ENCODE data around the gene PTPRG. TPM values are rescaled to one million over a fixed set of nuclear protein-coding genes. Genes with fewer than 3 reads are reported as not detected.

Gene PTPRG
- total and polyA plus RNA-seq, 2 experiments from 2014 or later = 11.5 to 39.6 TPM

DNA sequence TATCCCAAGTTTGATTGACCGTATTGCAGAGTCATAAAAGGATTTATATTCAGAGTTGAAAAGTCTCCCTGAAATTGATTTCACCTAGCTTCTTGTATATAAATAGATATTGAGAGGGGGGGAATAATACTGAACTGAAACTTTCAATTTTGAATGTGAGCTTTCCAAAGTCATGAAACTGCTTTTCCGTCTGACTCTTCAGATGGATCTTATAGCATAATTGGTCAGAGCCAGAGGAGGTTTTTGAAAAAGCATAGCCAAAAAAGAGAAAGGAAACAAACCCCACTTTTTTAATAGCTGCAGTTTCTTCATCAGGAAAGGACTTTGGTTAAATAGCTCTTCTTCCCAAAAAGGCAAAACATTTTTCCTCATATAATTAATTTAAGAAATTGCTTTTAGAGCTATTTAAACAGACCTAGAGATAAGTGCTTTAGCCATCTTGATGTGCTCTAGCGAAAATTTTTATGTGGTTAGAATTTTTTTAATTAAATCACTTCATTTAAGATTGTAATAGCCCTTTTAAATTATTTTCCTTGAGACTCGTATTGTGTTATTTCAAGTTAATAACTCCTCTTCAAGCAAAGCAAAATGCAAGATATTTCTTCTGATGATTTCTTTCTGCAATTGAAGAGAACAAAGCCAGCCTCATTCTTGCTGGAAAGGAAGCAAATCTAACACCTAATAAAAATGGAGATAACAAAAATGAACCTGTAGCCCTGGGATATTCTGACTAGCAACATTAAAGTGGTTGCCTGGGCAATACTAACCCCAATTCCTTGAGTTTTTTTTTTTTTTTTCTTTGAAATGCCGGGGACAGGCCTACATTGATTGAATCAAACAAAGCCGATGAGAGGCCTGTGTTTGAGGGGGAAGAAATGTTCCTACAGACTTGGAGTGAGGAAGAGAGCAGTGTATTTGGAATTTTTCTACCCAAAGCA is 173.6 kb downstream of the PTPRG start:
- 77 to 83% methylated on average over 6 of the region's 6 CpGs for WGBS, 2 experiments (ENCODE audit: low coverage in 1 of 2, low lambda C conversion rate in 2 of 2, missing lambda C conversion rate in 2 of 2)
- Histone ChIP-seq H3K27ac (no peak overlapping the region), H3K36me3 (ENCODE audit: low read depth) (no peaks in the 10 kb centered on the region), H3K4me2 (ENCODE audit: unreplicated experiment) (no peak overlapping the region), H3K27me3 (replicated peaks; ENCODE audit: insufficient read depth) (no peaks in the 10 kb centered on the region), H2AFZ (no peak overlapping the region), H4K20me1 (ENCODE audit: insufficient read depth) (no peaks in the 10 kb centered on the region), H3K4me1 (ENCODE audit: insufficient read depth) (no peaks in the 10 kb centered on the region), H3K4me3 (no peak overlapping the region), H3K79me2 (ENCODE audit: insufficient read depth) (peaks cover 39% of the 10 kb centered on the region), H3K9me2 (ENCODE audit: insufficient read depth) (no peaks in the 10 kb centered on the region), H3K9ac (no peak overlapping the region), H3K9me3 (ENCODE audit: low read depth) (no peaks in the 10 kb centered on the region), H3F3A (ENCODE audit: insufficient read depth) (no peaks in the 10 kb centered on the region)
- DNase-seq = no peak
- in situ Hi-C loops (cut with MboI) = no loop called here
- no peak for TF ChIP-seq EZH2 (IDR thresholded peaks at IDR 0.05; ENCODE audit: insufficient read depth, poor library complexity, severe bottlenecking)
- no peak for TF ChIP-seq EZH2phosphoT487 (IDR thresholded peaks at IDR 0.05; ENCODE audit: insufficient read depth, low read depth)

DNA sequence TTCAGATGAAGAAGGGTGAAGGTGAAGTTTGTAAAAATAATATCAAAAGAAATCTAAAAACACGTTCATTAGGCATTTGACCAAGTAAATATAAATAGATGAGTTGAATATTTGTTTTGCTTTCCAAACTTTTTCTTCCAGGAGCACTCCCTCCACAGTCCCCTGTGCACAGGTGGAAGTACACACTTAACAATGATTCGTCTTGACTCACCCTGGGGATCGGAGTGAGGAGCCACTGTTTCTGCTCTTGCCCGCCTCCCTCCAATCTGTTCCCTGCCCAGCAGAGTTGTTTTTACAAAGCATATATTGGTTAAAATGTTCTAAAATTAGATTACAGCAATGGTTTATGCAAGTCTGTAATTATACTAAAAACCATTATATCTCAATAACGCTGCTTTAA is 175.1 kb downstream of the PTPRG start:
- Histone ChIP-seq H2AFZ (no peak overlapping the region), H3K27ac (no peak overlapping the region), H3K36me3 (ENCODE audit: low read depth) (no peaks in the 10 kb centered on the region), H3K27me3 (replicated peaks; ENCODE audit: insufficient read depth) (no peaks in the 10 kb centered on the region), H3F3A (ENCODE audit: insufficient read depth) (no peaks in the 10 kb centered on the region), H3K79me2 (ENCODE audit: insufficient read depth) (peaks cover 35% of the 10 kb centered on the region), H3K4me3 (no peak overlapping the region), H3K4me1 (ENCODE audit: insufficient read depth) (no peaks in the 10 kb centered on the region), H3K9me2 (ENCODE audit: insufficient read depth) (no peaks in the 10 kb centered on the region), H3K9ac (no peak overlapping the region), H4K20me1 (ENCODE audit: insufficient read depth) (no peaks in the 10 kb centered on the region), H3K9me3 (ENCODE audit: low read depth) (no peaks in the 10 kb centered on the region), H3K4me2 (ENCODE audit: unreplicated experiment) (no peak overlapping the region)
- TF ChIP-seq EZH2phosphoT487 (IDR thresholded peaks at IDR 0.05; ENCODE audit: insufficient read depth, low read depth) (no peak), EZH2 (IDR thresholded peaks at IDR 0.05; ENCODE audit: insufficient read depth, poor library complexity, severe bottlenecking) (no peak)
- no peak for DNase-seq
- in situ Hi-C loops (cut with MboI) = no loop called here
- 87 to 93% methylated on average over 5 of the region's 5 CpGs for WGBS, 2 experiments (ENCODE audit: low coverage in 1 of 2, low lambda C conversion rate in 2 of 2, missing lambda C conversion rate in 2 of 2)

DNA sequence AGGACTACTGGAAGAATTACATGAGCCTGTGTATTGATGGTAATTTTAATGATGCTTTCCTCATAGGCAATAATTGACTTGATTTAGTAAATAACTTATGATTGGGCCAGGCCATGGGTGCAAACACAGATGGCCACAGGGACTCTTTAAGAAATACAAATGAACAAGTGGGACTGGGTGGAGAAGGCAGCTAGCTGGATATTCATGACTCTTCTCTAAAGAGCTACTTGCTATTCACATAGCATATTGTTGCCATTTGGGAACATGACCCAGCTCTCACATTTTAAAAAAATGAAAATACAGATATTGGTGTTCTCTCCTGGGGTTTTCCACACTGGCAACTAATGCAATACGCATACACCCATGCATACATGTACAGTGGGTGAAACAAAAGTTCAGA is 178.3 kb downstream of the PTPRG start:
- H3K79me2 ChIP-seq (ENCODE audit: insufficient read depth) = peaks cover 43% of the 10 kb centered on the region
- no peaks in the 10 kb centered on the region for H3K27me3 ChIP-seq (replicated peaks; ENCODE audit: insufficient read depth)
- no peak overlapping the region for H3K27ac ChIP-seq
- DNase-seq = no peak
- H3F3A ChIP-seq (ENCODE audit: insufficient read depth) = no peaks in the 10 kb centered on the region
- H3K4me1 ChIP-seq (ENCODE audit: insufficient read depth) = no peaks in the 10 kb centered on the region
- H3K9me2 ChIP-seq (ENCODE audit: insufficient read depth) = no peaks in the 10 kb centered on the region
- H3K9ac ChIP-seq = no peak overlapping the region
- no peak overlapping the region for H2AFZ ChIP-seq
- no peak overlapping the region for H3K4me3 ChIP-seq
- no peaks in the 10 kb centered on the region for H3K9me3 ChIP-seq (ENCODE audit: low read depth)
- no peaks in the 10 kb centered on the region for H3K36me3 ChIP-seq (ENCODE audit: low read depth)
- in situ Hi-C loops (cut with MboI) = no loop called here
- TF ChIP-seq EZH2 (IDR thresholded peaks at IDR 0.05; ENCODE audit: insufficient read depth, poor library complexity, severe bottlenecking) = no peak
- no peak for TF ChIP-seq EZH2phosphoT487 (IDR thresholded peaks at IDR 0.05; ENCODE audit: insufficient read depth, low read depth)
- H3K4me2 ChIP-seq (ENCODE audit: unreplicated experiment) = no peak overlapping the region
- no peaks in the 10 kb centered on the region for H4K20me1 ChIP-seq (ENCODE audit: insufficient read depth)
- WGBS, 2 experiments (ENCODE audit: low coverage in 1 of 2, low lambda C conversion rate in 2 of 2, missing lambda C conversion rate in 2 of 2) = 94 to 100% methylated on average over 1 of the region's 1 CpG

DNA sequence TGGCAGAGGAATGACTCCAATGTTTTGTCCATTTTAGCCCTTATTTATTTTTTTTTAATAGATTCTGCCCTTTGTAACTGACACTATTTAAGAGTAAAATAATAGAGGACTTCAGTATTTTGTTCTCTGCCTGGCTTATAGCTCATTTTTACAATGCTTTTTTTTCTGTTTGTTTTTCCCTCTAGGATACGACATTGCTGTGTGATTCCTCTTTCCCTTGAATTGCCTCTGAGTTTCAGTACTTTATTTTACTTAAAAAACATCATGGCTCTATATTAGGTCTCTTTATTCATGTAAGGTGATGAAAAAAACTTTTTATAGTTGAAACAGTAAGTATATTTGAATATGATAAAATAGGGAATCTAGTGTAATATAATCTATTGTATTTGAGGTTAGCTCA is 179.1 kb downstream of the PTPRG start:
- Histone ChIP-seq H3K27me3 (replicated peaks; ENCODE audit: insufficient read depth) (no peaks in the 10 kb centered on the region), H3K9me3 (ENCODE audit: low read depth) (no peaks in the 10 kb centered on the region), H2AFZ (no peak overlapping the region), H4K20me1 (ENCODE audit: insufficient read depth) (no peaks in the 10 kb centered on the region), H3K9me2 (ENCODE audit: insufficient read depth) (no peaks in the 10 kb centered on the region), H3F3A (ENCODE audit: insufficient read depth) (no peaks in the 10 kb centered on the region), H3K4me3 (no peak overlapping the region), H3K27ac (no peak overlapping the region), H3K36me3 (ENCODE audit: low read depth) (no peaks in the 10 kb centered on the region), H3K9ac (no peak overlapping the region), H3K79me2 (ENCODE audit: insufficient read depth) (peaks cover 43% of the 10 kb centered on the region), H3K4me2 (ENCODE audit: unreplicated experiment) (no peak overlapping the region), H3K4me1 (ENCODE audit: insufficient read depth) (no peaks in the 10 kb centered on the region)
- in situ Hi-C loops (cut with MboI) = no loop called here
- TF ChIP-seq EZH2phosphoT487 (IDR thresholded peaks at IDR 0.05; ENCODE audit: insufficient read depth, low read depth) (no peak), EZH2 (IDR thresholded peaks at IDR 0.05; ENCODE audit: insufficient read depth, poor library complexity, severe bottlenecking) (no peak)
- WGBS, 2 experiments (ENCODE audit: low coverage in 1 of 2, low lambda C conversion rate in 2 of 2, missing lambda C conversion rate in 2 of 2) = 40 to 56% methylated on average over 1 of the region's 1 CpG
- no peak for DNase-seq

All from GM23248 (cell line).